Suprapubic skin (tissue), 4 donors: ENCODE data around the gene ZCCHC4. TPM values are rescaled to one million over a fixed set of nuclear protein-coding genes. Genes with fewer than 3 reads are reported as not detected.
"Not testable (repeated sequence)": the region's sequence is repeated elsewhere in the genome, so short reads cannot be mapped to it uniquely, and the experiment has no call there.

ENCODE experiments used
- DNase-seq, 2 donors: peaks; one replicate each; pipeline ENCODE4 v3.0.0-alpha.2; 2019; ENCODE audit warnings: low spot score in 2 of 2
- H3K27ac ChIP-seq: fragments of 200-600 bp; sonication (generic); one replicate; pipeline ENCODE4 v1.5.1; 2019
- H3K27me3 ChIP-seq: fragments of 200-600 bp; sonication (generic); one replicate; pipeline ENCODE4 v1.5.1; 2019
- H3K36me3 ChIP-seq: fragments of 200-600 bp; sonication (generic); one replicate; pipeline ENCODE4 v1.5.1; 2019
- H3K4me1 ChIP-seq: fragments of 200-600 bp; sonication (generic); one replicate; pipeline ENCODE4 v1.5.1; 2019
- H3K4me3 ChIP-seq: fragments of 200-600 bp; sonication (generic); one replicate; pipeline ENCODE4 v1.5.1; 2019; ENCODE audit warnings: mild to moderate bottlenecking
- H3K9me3 ChIP-seq: fragments of 200-600 bp; sonication (generic); one replicate; pipeline ENCODE4 v1.5.1; 2019
- EP300 ChIP-seq: sonication (generic); formaldehyde crosslinking; IDR thresholded peaks from one replicate; pipeline ENCODE4 v1.6.1; 2017; ENCODE audit warnings: antibody characterized with exemption
- POLR2A ChIP-seq, 2 donors: fragments of 450-650 bp; IDR thresholded peaks; one replicate each; pipeline ENCODE4 v1.6.1; 2017; ENCODE audit warnings: antibody characterized with exemption in 2 of 2, mild to moderate bottlenecking in 2 of 2, moderate library complexity in 2 of 2
- POLR2AphosphoS5 ChIP-seq, 3 donors: sonication (generic); formaldehyde crosslinking; IDR thresholded peaks; one replicate each; pipeline ENCODE4 v1.6.1; 2017; ENCODE audit warnings: antibody characterized with exemption in 3 of 3
- WGBS: methylation state at CpG from one replicate; pipeline ENCODE4 v1.1.5; 2018; 5-methylcytosine and 5-hydroxymethylcytosine counted together
- total RNA-seq, 4 donors: library from RNA; depleted of rRNA; stranded (reverse); fragments of >200 nt; gene quantifications; one replicate each; pipeline ENCODE4 v1.1.0, GENCODE V29; 2016
- TF ChIP-seq, protein P1 (sequence below), 2 donors: fragments of 200-600 bp in 1 of 2; fragments of 450-650 bp in 1 of 2; sonication (generic) in 1 of 2; IDR thresholded peaks; one replicate each; pipeline ENCODE4 v1.5.1; 2016 to 2019; ENCODE audit warnings: antibody characterized with exemption in 2 of 2, mild to moderate bottlenecking in 1 of 2, moderate library complexity in 1 of 2

The ZCCHC4 gene
- total RNA-seq, 4 donors from 2014 or later = 7.2 to 20.0 (median 11.2) TPM

DNA sequence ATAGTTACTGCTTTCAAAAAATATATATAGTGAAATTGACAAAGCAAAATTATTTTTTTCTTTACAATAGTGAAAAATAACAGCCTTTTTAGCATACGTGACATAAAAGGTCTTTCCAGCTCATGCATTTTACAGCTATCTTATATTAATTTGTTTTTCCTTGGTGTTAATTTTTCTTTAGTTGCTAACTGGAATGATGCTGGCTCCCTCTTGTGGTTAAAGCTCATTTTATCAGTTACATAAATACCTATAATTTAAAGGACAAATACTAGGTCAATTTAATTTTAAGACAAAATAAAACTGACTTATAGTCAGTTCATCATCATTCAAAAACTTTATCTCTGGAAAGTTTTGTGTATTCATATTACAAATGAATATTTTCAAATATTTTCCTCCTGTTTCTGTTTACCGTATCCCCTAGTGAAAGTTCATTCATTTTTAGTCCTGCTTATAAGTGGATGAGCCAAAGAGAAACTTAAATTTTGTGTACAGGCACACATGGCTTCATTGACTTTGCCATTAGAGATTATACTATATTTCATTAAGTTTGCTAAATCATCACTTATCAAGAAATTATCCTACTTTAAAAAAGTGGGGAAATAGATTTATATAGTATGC lies 54.5 kb downstream of the ZCCHC4 start:
- no peaks in the 10 kb centered on the region for H3K9me3 ChIP-seq
- DNase-seq = no peak
- H3K27me3 ChIP-seq = no peaks in the 10 kb centered on the region
- TF ChIP-seq POLR2AphosphoS5 (IDR thresholded peaks at IDR 0.05) = no peak
- TF ChIP-seq EP300 = no peak
- TF ChIP-seq, protein P1, sequence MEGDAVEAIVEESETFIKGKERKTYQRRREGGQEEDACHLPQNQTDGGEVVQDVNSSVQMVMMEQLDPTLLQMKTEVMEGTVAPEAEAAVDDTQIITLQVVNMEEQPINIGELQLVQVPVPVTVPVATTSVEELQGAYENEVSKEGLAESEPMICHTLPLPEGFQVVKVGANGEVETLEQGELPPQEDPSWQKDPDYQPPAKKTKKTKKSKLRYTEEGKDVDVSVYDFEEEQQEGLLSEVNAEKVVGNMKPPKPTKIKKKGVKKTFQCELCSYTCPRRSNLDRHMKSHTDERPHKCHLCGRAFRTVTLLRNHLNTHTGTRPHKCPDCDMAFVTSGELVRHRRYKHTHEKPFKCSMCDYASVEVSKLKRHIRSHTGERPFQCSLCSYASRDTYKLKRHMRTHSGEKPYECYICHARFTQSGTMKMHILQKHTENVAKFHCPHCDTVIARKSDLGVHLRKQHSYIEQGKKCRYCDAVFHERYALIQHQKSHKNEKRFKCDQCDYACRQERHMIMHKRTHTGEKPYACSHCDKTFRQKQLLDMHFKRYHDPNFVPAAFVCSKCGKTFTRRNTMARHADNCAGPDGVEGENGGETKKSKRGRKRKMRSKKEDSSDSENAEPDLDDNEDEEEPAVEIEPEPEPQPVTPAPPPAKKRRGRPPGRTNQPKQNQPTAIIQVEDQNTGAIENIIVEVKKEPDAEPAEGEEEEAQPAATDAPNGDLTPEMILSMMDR (IDR thresholded peaks at IDR 0.05) = peak; percentile 24 to 42
- no peak for TF ChIP-seq POLR2A (IDR thresholded peaks at IDR 0.05)
- 84% methylated on average over 2 of the region's 2 CpGs for WGBS
- no peak overlapping the region for H3K4me3 ChIP-seq
- no peak overlapping the region for H3K27ac ChIP-seq
- H3K4me1 ChIP-seq = no peaks in the 10 kb centered on the region
- H3K36me3 ChIP-seq = peaks cover 25% of the 10 kb centered on the region

DNA sequence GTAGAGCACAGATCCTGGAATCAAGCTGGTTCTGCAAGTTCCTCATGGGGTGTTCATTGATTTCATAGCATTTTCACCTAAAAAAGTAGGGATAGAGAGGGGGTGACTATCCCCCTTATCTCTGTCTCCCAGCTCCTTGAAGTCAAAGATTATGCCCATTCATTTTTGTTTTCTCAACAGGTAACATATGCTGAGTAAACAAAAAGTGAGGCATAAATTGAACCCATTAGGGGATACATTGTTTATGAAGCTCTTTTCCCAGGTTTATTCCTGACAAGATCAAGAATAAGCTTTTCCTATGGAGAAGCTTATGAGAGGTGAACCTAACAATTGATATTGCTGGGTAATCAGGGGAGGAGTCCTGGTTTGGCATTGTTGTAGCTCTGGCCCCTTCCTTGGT lies 55.3 kb downstream of the ZCCHC4 start:
- DNase-seq = no peak
- no peaks in the 10 kb centered on the region for H3K4me1 ChIP-seq
- no peaks in the 10 kb centered on the region for H3K9me3 ChIP-seq
- no peak overlapping the region for H3K27ac ChIP-seq
- H3K27me3 ChIP-seq = no peaks in the 10 kb centered on the region
- H3K4me3 ChIP-seq = no peak overlapping the region
- TF ChIP-seq, protein P1 (IDR thresholded peaks at IDR 0.05) = no peak
- TF ChIP-seq POLR2AphosphoS5 (IDR thresholded peaks at IDR 0.05) = no peak
- no peak for TF ChIP-seq EP300
- TF ChIP-seq POLR2A (IDR thresholded peaks at IDR 0.05) = no peak
- peaks cover 25% of the 10 kb centered on the region for H3K36me3 ChIP-seq

DNA sequence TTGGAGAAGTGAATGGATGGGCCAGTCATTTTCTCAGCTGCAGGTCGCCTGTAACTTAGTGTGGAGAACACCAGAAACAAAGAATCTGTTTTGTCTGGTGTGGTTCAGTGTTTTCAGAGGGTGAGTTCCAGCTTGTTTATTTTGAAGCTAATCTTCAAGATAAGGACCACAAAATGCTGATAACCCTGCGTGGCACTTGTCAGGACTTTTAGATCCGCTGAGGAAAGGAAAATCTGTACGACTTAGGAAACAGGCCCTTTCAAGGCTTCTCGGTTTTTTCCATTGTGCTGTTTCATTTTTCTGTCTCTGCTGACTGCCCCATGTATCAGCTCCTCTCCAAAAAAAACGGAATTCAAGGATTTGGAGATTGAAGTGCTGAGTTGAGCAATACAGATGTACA lies 55.7 kb downstream of the ZCCHC4 start:
- no peaks in the 10 kb centered on the region for H3K27me3 ChIP-seq
- 84% methylated on average over 6 of the region's 6 CpGs for WGBS
- no peak for DNase-seq
- H3K9me3 ChIP-seq = no peaks in the 10 kb centered on the region
- H3K4me1 ChIP-seq = no peaks in the 10 kb centered on the region
- H3K36me3 ChIP-seq = peaks cover 25% of the 10 kb centered on the region
- TF ChIP-seq, protein P1 (IDR thresholded peaks at IDR 0.05) = no peak
- TF ChIP-seq POLR2A (IDR thresholded peaks at IDR 0.05) = no peak
- TF ChIP-seq POLR2AphosphoS5 (IDR thresholded peaks at IDR 0.05) = no peak
- TF ChIP-seq EP300 = no peak
- no peak overlapping the region for H3K4me3 ChIP-seq
- no peak overlapping the region for H3K27ac ChIP-seq

DNA sequence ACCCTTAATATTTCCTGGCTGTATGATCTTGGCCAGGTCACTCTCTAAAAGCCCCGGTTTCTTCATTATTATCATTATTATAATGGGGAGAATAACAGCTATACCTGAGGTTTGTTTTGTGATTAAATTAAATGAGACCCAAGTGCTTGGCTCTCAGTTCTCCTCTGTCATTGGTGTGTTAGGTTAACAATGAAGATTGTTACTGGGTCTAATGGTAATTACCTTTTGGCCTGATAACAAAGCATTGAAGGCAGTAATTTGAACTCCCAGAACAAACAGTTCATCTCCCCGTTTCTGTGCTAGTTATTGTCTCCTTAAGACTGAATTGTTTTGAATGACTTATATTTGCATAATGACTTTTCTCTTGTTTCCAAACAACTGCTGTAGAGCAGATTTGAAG lies 57.7 kb downstream of the ZCCHC4 start:
- no peaks in the 10 kb centered on the region for H3K9me3 ChIP-seq
- no peak overlapping the region for H3K4me3 ChIP-seq
- no peak for TF ChIP-seq POLR2A (IDR thresholded peaks at IDR 0.05)
- TF ChIP-seq, protein P1 (IDR thresholded peaks at IDR 0.05) = no peak
- no peak for TF ChIP-seq POLR2AphosphoS5 (IDR thresholded peaks at IDR 0.05)
- no peak for TF ChIP-seq EP300
- DNase-seq = no peak
- no peaks in the 10 kb centered on the region for H3K27me3 ChIP-seq
- H3K4me1 ChIP-seq = peaks cover 1% of the 10 kb centered on the region
- no peak overlapping the region for H3K27ac ChIP-seq
- WGBS = 61% methylated on average over 2 of the region's 2 CpGs
- peaks cover 17% of the 10 kb centered on the region for H3K36me3 ChIP-seq

DNA sequence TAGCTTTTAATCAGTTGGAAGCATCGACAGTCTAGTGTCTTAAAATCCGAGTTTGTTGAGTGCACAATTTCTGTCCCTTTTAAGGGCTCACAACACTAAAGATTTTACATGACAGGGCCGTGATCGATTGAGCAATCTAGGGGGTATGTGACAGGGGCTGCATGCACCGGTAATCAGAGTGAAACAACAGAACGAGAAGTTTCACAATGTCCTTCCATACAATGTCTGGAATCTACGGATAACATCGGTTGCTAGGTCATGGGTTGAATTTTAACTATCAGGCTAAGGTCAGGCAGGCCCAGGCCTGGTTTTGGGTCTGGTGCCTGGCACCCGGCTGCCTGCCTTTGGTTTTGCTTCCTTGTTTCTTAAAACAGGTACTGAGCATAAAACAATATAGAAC lies 60.0 kb downstream of the ZCCHC4 start:
- 76% methylated on average over 9 of the region's 9 CpGs for WGBS

More for the DNA sequence above, 60.0 kb downstream of the ZCCHC4 start:
- not testable (repeated sequence) for H3K9me3 ChIP-seq, DNase-seq, H3K4me3 ChIP-seq, H3K27ac ChIP-seq, H3K27me3 ChIP-seq
- peaks cover 13% of the 10 kb centered on the region for H3K36me3 ChIP-seq
- H3K4me1 ChIP-seq = peaks cover 13% of the 10 kb centered on the region
